ENCODE measurements around the gene CLDN17.

CLDN17 gene

GRCh38 chr21:30166705-30167104 is at the start of gene CLDN17:
Gene CLDN17, minus strand, starts transcription at chr21:30166805. Its CDS starts 188 bp downstream, at chr21:30166617.
- no peak for DNase-seq

GRCh38 chr21:30216041-30216723 is 49.6 kb upstream of the CLDN17 start, which contains the start of gene CLDN8:
Gene CLDN8, minus strand, starts transcription at chr21:30216097. Its CDS starts 172 bp downstream, at chr21:30215925.
- DNase-seq = no peak

- DNase-seq = no peak
Measured at GRCh38 chr21:30211071-30211470, 44.5 kb upstream of the CLDN17 start.

GRCh38 chr21:30209601-30210000 is 43.0 kb upstream of the CLDN17 start:
- DNase-seq = no peak

- peak; percentile 50 for DNase-seq
Measured at GRCh38 chr21:30207252-30207579, 40.6 kb upstream of the CLDN17 start.

GRCh38 chr21:30206551-30207251 is 40.1 kb upstream of the CLDN17 start:
- DNase-seq = peak; percentile 50

- DNase-seq = no peak
Measured at GRCh38 chr21:30200000-30200399, 33.4 kb upstream of the CLDN17 start.

GRCh38 chr21:30194701-30195299 is 28.2 kb upstream of the CLDN17 start:
- DNase-seq = peak; percentile 77

GRCh38 chr21:30193201-30193600 is 26.6 kb upstream of the CLDN17 start:
- DNase-seq = no peak

GRCh38 chr21:30190554-30190953 is 23.9 kb upstream of the CLDN17 start:
- DNase-seq = no peak

- no peak for DNase-seq
Measured at GRCh38 chr21:30189773-30190172, 23.2 kb upstream of the CLDN17 start.

GRCh38 chr21:30186242-30186641 is 19.6 kb upstream of the CLDN17 start:
- no peak for DNase-seq

- DNase-seq = no peak
Measured at GRCh38 chr21:30168086-30168485, 1.5 kb upstream of the CLDN17 start.

- no peak for DNase-seq
Measured at GRCh38 chr21:30166171-30166570, 434 bp downstream of the CLDN17 start.

GRCh38 chr21:30164796-30165195 is 1.8 kb downstream of the CLDN17 start:
- no peak for DNase-seq

- no peak for DNase-seq
Measured at GRCh38 chr21:30153697-30154340, 12.8 kb downstream of the CLDN17 start.

- no peak for DNase-seq
Measured at GRCh38 chr21:30152792-30153191, 13.8 kb downstream of the CLDN17 start.

- DNase-seq = no peak
Measured at GRCh38 chr21:30148906-30149305, 17.7 kb downstream of the CLDN17 start.

- no peak for DNase-seq
Measured at GRCh38 chr21:30146558-30147282, 19.9 kb downstream of the CLDN17 start.

- no peak for DNase-seq
Measured at GRCh38 chr21:30138483-30138882, 28.1 kb downstream of the CLDN17 start.

GRCh38 chr21:30129246-30129645 is 37.4 kb downstream of the CLDN17 start:
- no peak for DNase-seq

GRCh38 chr21:30126576-30126975 is 40.0 kb downstream of the CLDN17 start:
- DNase-seq = no peak

- DNase-seq = no peak
Measured at GRCh38 chr21:30117631-30118030, 49.0 kb downstream of the CLDN17 start.
